GM15510 (cell line): ENCODE results near the gene CLSTN3.

Source experiments
- POLR2A ChIP-seq: IDR thresholded peaks from 3 replicates; pipeline ENCODE4 v1.6.1; 2011; ENCODE audit warnings: borderline replicate concordance; ENCODE audit not compliant: insufficient read length; ENCODE audit errors: extremely low read depth

The CLSTN3 gene

GRCh38 chr12:7129872-7130691 is at the start of gene CLSTN3:
Gene CLSTN3, plus strand, starts transcription at chr12:7130371. Its CDS starts 278 bp downstream, at chr12:7130649.
- no peak for TF ChIP-seq POLR2A

DNA sequence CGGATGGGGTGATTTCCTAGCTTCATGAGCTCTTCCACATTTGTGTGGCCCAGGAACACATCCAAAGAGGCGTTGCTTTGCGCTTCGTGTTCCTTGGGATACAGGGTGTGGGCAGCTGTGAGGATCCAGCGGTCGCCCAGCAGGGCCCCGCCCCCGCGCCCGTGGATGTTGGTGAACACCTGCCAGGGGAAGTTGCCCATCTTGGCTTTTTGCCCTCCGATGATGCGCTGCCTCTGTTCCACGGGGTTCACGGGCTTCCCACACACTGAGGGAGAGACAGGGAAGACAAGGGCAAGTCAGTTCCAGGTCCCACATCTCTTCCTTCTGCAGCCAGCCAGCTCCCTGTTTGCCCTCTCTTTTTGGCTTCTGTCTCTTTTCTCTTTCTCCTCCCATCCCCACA is 49.1 kb upstream of the CLSTN3 start:
- TF ChIP-seq POLR2A: no peak

- TF ChIP-seq POLR2A: no peak
These were observed 47.0 kb upstream of the CLSTN3 start for GRCh38 chr12:7083125-7083524.

DNA sequence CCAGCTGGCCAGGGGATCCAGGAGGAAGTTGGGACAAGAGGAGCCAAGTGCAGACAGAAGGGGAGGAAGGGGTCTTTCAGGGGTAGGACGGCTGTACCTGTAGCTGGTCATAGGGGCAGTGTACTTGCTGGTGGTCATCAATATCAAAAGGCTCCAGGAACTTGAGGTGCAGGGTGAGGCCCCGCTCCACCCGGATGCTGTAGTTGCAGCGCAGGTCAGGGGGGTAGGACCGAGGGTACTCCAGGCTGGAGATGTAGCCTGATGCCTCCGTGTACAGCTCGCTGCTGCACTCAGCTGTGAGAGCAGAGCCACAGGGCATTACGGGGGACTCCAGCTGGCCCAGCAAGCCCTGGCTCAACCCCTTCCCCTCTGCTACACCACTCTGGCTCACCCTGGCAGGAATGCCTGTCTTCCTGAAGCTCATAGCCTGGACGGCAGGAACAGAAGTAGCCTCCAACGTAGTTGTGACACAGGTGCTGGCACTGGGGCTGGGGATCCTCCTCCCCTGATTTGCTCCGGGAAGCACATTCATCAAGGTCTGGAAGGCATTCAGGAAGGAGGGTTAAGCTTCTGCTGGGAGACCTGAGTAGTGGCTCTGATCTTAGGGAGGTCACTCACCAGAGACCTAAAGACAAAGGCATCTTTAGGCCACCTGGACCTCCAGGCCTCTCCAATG is 40.8 kb upstream of the CLSTN3 start:
- no peak for TF ChIP-seq POLR2A

DNA sequence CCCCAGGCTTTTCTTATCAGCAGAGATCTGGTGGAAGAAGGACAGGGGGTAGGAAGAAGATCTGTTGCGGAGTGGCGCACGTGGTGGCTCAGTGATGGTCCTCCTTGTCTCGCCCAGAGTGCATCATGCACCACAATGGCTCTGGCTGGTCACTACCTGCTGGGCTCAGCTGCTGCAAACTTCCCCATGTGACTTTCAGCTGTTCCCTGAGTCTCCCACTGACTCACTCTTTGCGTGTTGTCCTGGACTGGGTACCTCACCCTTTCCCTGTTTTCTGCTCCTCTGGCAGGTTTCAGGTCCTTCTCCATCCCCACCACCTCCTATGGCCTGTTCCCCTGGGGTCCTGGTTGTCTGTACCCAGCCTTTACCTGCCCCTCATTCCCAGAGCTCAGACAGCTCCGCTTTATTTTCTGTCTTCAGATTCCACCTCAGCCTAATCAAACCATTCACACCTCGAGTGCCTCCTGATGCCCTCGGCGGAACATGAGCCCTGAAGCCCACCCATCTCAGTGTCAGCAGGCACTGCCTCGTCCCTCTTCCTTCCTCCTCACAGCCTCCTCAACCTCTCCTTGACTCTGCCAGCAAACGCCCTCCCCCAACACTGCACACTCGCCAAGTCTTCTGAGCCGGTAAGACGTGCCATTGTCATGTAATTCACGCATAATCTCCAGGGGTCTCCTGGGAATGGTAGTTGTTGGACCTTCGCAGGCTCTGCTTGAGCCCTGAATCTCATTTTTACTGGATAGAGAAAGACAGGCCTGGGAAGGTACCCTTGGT is 39.8 kb upstream of the CLSTN3 start:
- no peak for TF ChIP-seq POLR2A

DNA sequence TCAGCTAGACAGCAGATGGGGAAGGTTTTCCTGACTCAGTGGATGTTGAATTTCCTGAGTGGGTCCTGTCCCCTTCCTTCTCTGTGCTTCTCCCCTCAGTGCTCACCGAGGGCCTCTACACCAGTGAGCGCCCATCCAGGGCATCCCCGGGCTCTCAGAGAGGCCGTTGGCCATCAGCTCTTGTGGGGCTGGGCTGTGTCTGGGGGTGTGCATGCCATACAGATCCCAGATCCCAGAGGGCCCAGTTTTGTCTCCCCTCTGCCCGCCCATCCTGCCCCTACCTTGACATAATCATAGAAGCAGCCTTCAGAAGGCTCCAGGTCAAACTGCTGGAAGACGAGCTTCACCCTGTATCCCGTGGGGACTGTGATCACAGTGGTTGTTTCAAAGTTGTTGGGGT is 39.0 kb upstream of the CLSTN3 start:
- TF ChIP-seq POLR2A: no peak

DNA sequence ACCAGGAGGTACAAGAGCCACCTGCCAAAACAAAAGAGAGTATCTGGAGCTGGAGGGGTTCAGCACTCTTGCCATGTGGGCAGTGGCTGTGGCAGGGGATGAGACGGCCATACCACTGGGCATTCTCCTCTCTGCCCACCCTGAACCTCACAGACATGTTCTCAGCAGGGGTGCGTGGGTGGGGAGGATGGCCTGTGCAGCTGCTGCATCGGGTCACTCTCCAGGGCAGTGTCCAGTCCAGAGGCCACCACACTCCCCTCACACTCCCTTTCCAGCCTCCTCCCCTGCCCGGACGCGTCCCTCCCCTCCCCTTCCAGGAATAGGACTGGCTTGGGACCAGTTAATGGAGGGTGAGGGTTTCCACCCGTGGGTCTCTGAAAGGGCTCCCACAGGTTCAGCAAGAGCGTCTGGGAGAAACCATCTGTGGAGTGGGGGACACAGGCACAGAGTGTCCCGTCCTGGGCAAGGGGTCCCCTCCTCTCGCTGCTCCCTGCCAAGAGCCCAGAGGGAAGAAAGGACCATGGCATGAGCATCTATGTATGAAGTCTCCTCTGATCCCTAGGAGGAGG is 38.4 kb upstream of the CLSTN3 start:
- TF ChIP-seq POLR2A: no peak

DNA sequence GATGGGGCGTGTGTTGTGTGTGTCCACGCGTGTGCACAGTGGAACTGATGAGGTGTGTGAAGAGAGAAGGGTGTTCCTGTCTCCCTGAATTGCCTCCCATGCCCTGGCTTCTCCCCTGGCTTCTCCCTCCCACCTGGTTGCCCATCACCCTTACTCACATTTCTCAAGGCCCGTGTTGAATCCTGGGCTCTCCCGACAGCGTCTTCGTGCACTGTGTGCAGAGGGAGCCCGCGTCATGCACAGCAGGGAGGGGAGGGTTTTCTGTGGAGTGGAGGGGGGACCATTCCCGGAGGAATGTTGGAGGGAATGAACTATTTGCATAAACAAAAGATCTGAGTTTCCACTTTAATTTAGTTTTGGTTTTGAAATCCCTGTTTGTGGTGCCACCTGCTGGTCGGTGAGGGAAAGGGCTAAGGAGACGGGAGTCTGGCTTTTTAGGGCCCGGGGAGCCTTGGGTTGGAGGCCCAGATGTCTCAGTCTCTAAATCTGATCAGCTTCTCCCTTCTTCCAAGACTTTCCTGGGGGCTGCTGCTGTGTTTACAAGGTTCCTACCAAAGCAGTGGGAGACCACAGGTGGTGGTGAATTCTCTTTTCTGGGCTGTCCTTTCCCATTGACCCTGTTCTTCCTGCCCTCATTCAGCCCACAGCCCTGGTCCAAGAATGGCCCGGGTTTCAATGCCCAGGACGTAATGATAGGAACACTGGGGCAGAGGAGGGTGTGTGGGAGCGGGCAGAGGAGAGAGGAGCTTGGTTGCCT is 37.8 kb upstream of the CLSTN3 start, which contains the start of gene C1R:
C1R (minus strand) TSS at position 217 of the 757 bp plus-strand sequence; CDS start at position 160, 57 bp downstream.
- no peak for TF ChIP-seq POLR2A

- TF ChIP-seq POLR2A: no peak
These were observed 37.1 kb upstream of the CLSTN3 start for GRCh38 chr12:7092986-7093460.

DNA sequence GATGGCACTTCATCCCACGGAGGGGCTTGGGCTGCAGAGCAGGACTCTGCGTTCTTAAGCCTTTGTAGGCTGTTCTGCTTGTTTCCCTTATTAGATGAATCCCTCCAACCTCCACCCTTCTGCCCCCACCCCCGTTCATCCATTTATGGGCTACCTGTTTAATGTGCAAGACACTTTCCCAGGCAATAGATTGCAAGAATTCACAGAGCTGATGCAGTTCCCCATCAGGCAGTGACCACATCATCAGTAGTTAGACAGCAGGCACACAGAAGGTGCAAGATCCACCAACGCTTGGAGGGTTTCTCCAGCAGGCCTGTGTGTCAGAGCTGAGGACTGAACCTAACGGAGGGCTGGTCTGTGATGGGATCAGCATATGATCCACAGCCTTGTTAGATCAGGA is 36.7 kb upstream of the CLSTN3 start:
- no peak for TF ChIP-seq POLR2A

GRCh38 chr12:7093892-7094291 is 36.3 kb upstream of the CLSTN3 start:
- TF ChIP-seq POLR2A: no peak

DNA sequence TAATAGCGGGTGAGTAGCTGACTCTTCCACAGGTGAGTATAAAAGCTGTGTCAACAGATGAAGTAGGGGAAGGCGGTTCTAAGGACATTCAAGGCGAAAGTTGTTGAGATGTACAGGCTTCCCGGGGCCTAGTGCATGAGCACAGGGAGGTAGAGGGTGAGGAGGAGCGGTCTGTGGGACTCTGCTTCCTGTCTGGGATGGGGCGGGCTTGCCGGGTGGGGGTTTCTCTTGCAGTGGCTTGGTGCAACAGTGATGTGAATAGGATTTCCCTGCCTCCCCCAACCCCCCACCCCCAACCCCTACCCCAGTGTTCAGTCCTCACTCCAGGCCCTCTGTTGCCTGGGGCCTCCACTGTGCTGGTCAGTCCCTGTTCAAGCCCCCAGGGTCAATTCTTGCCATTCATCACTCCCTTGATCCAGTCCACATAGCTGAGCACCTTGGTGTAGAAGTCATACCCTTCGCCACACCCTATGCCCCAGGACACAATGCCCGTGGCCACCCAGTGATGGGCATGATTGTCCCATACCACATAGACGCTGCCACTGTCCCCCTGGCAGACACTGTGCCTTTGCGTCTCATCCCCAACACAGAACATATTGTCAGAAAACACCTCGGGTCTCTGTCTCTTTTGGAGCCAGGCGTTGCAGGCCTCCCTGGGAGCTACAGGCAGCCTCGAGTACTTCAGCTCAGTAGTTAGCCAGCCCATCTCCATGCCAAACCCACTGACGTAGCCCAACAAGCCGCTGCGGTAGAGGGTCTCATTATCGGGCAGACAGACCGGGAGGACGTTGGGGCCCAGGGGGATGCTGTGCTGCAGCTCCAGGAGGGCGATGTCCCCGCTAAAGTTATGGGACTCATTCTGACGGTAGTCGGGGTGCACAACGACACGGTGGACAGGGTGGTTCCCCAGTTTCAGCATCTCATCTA is 33.9 kb upstream of the CLSTN3 start:
- TF ChIP-seq POLR2A: no peak

GRCh38 chr12:7096979-7097378 is 33.2 kb upstream of the CLSTN3 start:
- no peak for TF ChIP-seq POLR2A
